GM06990 (cell line): ENCODE results near the gene LSP1.

Source experiments
- DNase-seq: peaks from one replicate; pipeline ENCODE4 v3.0.0-alpha.2; 2011; ENCODE audit not compliant: insufficient read length; ENCODE audit errors: extremely low read depth
- H3K27me3 ChIP-seq: replicated peaks from 2 replicates; pipeline ENCODE4 v1.6.0; 2011; ENCODE audit warnings: low read length; ENCODE audit not compliant: control insufficient read depth, insufficient read depth
- H3K36me3 ChIP-seq: 2 replicates; pipeline ENCODE4 v1.5.1; 2011; ENCODE audit warnings: low read length; ENCODE audit not compliant: control insufficient read depth, insufficient read depth
- H3K4me3 ChIP-seq: replicated peaks from 2 replicates; pipeline ENCODE4 v1.5.1; 2011; ENCODE audit warnings: low read depth, mild to moderate bottlenecking, control low read depth, low read length
- CTCF ChIP-seq: IDR thresholded peaks from 2 replicates; pipeline ENCODE4 v1.5.1; 2011; ENCODE audit warnings: low read length, control low read depth, mild to moderate bottlenecking, inconsistent platforms; ENCODE audit not compliant: insufficient read depth, poor library complexity, severe bottlenecking

Gene LSP1

GRCh38 chr11:1834062-1834610 lies 18.7 kb upstream of the LSP1 start:
- Histone ChIP-seq H3K36me3 (no peaks in the 10 kb centered on the region), H3K27me3 (no peaks in the 10 kb centered on the region; the same call in 1 of the 2 replicates), H3K4me3 (no peak overlapping the region)
- DNase-seq, result no peak
- TF ChIP-seq CTCF, result no peak

DNA sequence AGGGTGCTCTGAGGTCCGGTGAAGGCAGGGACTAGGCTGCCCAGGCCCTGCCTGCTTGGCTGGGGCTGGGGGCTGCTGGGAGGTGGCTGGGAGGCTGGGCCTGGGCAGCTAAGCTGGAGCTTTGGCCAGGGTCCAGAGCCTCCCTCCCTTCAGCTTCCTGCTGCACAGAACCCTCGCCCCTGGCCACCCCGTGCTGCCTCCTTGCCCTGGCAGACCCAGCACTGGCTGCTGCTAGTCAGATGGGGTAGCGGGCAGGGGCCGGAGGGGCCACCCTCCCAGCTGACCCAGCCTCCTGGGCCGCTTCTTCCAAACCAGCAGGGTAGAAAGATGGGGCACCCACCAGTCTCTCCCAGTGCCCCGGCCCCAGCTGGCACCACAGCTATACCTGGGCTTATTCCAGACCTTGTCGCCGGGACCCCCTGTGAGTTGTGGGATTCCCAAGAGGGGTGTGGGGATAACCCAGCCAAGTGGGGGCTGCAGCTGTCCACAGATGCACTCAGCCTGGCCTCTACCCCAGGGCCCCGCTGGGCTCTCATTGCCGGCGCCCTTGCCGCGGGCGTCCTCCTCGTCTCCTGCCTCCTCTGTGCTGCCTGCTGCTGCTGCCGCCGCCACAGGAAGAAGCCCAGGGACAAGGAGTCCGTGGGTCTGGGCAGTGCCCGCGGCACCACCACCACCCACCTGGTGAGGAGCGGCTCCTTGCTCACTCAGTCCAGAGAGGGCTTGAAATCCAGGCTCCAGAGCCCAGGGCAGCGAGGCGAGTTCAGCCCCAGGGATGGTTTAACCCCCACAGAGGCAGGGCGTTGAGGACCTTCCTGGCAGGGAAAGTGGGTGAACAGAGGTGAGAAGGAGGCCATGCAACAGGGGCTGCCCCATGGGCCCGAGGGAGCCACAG lies 17.9 kb upstream of the LSP1 start, which contains the start of gene SYT8:
SYT8 (plus strand) TSS at position 212 of the 892 bp plus-strand sequence; CDS start at position 328, 116 bp downstream.
- DNase-seq, result no peak
- no peak for TF ChIP-seq CTCF
- no peak within 1 kb of the TSS for H3K4me3 ChIP-seq
- no peaks in the 10 kb centered on the region for H3K36me3 ChIP-seq
- H3K27me3 ChIP-seq, result no peaks in the 10 kb centered on the region; the same call in 1 of the 2 replicates

GRCh38 chr11:1835671-1836010 lies 17.2 kb upstream of the LSP1 start:
- DNase-seq, result no peak
- H3K36me3 ChIP-seq, result no peaks in the 10 kb centered on the region
- TF ChIP-seq CTCF, result no peak
- no peak overlapping the region for H3K4me3 ChIP-seq
- no peaks in the 10 kb centered on the region; the same call in 1 of the 2 replicates for H3K27me3 ChIP-seq

DNA sequence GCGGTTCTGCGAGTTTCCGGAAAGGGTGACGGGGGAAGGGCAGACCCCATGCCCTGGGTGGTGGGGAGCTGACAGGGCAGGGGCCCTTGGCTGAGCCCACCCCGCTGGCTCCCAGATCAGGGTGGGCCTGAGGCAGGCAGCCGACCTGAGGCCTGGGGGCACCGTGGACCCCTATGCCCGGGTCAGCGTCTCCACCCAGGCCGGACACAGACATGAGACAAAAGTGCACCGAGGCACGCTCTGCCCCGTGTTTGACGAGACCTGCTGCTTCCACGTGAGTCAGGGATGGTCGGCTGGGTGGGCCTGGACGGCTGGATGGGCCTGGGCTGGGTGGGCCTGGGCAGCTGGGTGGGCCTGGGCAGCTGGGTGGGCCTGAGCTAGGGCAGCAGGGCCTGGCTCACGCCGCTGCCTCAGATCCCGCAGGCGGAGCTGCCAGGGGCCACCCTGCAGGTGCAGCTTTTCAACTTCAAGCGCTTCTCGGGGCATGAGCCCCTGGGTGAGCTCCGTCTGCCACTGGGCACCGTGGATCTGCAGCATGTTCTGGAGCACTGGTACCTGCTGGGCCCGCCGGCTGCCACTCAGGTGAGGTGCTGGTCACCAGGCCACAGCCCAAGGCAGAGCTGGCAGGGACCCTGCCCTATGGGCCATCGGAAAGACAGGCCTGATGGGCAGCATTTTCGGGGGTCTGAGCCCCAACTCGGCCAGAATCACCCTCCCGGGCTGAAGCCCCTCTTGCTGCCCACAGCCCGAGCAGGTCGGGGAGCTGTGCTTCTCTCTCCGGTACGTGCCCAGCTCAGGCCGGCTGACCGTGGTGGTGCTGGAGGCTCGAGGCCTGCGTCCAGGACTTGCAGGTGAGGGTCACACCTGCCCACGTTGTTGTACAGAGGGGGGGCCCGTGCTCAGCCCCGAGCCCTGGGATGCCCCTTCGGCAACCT lies 16.6 kb upstream of the LSP1 start:
- no peaks in the 10 kb centered on the region; the same call in 1 of the 2 replicates for H3K27me3 ChIP-seq
- H3K4me3 ChIP-seq, result no peak overlapping the region
- DNase-seq, result no peak
- no peaks in the 10 kb centered on the region for H3K36me3 ChIP-seq
- TF ChIP-seq CTCF, result no peak

DNA sequence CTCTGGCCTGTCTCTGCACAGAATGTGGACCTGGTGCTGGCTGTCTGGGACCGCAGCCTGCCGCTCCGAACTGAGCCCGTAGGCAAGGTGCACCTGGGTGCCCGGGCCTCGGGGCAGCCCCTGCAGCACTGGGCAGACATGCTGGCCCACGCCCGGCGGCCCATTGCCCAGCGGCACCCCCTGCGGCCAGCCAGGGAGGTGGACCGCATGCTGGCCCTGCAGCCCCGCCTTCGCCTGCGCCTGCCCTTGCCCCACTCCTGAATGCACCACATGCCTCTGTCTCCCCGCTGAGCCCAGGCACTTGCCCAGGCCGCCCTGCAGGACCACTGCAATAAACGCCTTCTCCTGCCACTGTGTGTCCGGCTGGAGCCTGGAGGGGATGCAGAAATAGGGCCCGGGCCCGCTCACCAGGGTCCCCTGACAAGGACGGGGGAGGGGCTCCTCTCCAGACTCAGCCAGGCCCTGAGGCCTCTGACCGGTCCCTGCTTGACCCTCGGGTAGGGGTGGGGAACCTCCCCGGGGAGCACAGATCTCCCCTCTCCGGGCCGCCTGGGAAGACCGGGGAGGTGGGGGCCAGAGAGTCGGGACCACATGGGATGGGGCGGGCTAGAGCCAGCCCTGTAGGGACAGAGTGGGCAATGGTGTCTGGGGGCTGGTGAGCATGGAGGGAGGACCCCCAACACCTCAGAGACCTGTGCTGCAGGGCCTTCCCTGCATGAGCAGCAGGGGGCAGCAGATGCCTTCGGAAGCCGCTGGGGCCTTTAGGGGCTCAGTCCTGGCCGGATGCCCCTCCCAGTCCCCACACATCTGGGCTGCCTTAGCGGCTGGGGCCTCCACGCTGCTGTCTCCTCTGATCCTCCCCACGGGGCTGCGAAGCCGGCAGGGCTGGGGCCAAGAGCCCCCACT lies 15.5 kb upstream of the LSP1 start:
- no peaks in the 10 kb centered on the region; the same call in 1 of the 2 replicates for H3K27me3 ChIP-seq
- no peak overlapping the region for H3K4me3 ChIP-seq
- peak; percentile 95 for TF ChIP-seq CTCF
- DNase-seq, result peak; percentile 58
- H3K36me3 ChIP-seq, result no peaks in the 10 kb centered on the region
